Skeletal muscle satellite cell (primary cell): ENCODE data around the gene CBR1. TPM values are rescaled to one million over a fixed set of nuclear protein-coding genes. Genes with fewer than 3 reads are reported as not detected.

Experiments used
- H3K27me3 ChIP-seq: 2 replicates; pipeline ENCODE4 v1.7.0; 2013; ENCODE audit warnings: low read length; ENCODE audit not compliant: control insufficient read depth, insufficient read depth
- H3K36me3 ChIP-seq: 2 replicates; pipeline ENCODE4 v1.7.0; 2013; ENCODE audit warnings: mild to moderate bottlenecking, control low read depth, low read length; ENCODE audit not compliant: insufficient read depth
- H3K4me1 ChIP-seq: 2 replicates; pipeline ENCODE4 v1.7.0; 2013; ENCODE audit warnings: low read length; ENCODE audit not compliant: control insufficient read depth, insufficient read depth
- H3K4me2 ChIP-seq: 2 replicates; pipeline ENCODE4 v1.7.0; 2013; ENCODE audit warnings: mild to moderate bottlenecking, low read length
- H3K4me3 ChIP-seq: 2 replicates; pipeline ENCODE4 v1.7.0; 2013; ENCODE audit warnings: low read length
- H3K9ac ChIP-seq: 2 replicates; pipeline ENCODE4 v1.7.0; 2013; ENCODE audit warnings: mild to moderate bottlenecking, low read depth, low read length, moderate library complexity
- H3K9me3 ChIP-seq: replicated peaks from 2 replicates; pipeline ENCODE4 v1.7.0; 2013; ENCODE audit warnings: mild to moderate bottlenecking, control low read depth, low read length
- small RNA-seq: library from RNA; depleted of rRNA; stranded (forward); fragments of <200 nt; gene quantifications from one replicate; pipeline ENCODE3, GENCODE V24; 2012

CBR1 gene

DNA sequence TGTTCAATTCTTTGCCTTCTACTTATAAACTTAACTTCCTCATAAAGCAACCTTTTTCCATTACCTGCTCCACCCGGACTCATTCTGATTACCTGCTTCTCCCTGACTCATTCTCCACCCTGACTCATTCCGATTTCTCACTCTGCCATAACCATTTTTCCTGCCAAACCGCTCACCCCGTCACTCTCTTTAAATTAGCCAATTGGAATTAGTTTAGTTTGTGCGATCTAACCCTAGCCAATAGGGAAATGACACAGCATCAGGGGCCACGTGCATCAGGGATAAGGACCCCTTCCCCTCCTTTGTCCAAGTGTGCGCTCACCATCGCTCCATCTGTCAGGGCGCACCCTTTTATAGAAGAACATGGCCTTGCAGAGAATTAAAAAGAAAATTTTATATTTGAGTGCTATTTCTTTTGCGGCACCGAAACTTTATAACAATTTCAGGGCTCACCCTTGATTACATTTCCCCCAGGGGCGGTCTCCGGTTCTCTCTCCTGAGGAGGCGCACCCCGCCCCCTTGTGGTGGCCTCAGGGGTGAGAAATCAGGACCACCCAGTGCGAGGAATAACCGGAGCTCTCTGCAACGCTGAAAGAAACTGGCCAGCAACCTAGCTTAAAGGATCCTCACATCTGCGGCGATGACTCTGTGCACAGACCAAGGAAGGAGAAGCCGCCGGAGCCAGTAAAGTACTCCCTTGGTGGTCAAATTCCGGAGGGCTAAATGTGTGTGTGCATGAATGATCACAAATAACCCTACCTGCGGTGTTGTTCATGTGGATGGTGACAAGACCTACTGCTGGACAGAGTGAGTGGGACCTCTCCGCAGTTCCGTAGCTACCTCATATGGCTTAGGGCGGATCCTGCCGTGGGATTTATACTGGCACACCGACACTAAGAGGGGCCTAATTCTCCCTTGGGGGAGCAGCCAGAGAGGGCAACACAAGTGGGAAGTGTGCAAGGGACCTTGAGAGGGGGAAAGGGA lies 34.8 kb downstream of the CBR1 start:
- H3K4me3 ChIP-seq, result peak overlapping the region; percentile 34
- no peaks in the 10 kb centered on the region for H3K36me3 ChIP-seq
- H3K27me3 ChIP-seq, result peaks cover 67% of the 10 kb centered on the region
- H3K9ac ChIP-seq, result no peak overlapping the region
- no peaks in the 10 kb centered on the region for H3K9me3 ChIP-seq
- no peaks in the 10 kb centered on the region for H3K4me1 ChIP-seq
- H3K4me2 ChIP-seq, result peak overlapping the region; percentile 24

DNA sequence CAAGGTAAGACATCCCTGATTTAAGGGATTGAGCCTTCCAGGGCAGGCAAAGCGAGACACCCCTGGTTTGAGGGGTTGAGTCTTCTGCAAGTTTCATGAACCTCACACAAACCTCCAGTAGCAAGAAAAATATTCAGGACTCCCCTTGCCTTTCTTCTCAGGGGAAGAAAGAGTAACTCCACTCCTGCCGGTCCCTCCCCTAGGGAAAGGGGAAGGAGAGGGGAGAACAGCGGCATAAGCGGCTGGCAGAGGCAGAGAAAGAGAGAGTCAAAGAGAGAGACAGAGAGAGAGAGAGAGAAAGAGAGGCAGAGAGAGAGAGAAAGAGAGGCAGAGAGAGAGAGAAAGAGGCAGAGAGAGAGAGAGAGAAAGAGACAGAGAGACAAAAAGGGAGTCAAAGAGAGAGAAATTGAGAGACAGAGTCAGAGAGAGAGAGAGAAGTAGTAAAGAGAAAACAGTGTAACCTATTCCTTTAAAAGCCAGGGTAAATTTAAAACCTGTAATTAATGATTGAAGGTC lies 35.6 kb downstream of the CBR1 start:
- Histone ChIP-seq H3K36me3 (no peaks in the 10 kb centered on the region), H3K27me3 (peaks cover 71% of the 10 kb centered on the region), H3K9me3 (no peaks in the 10 kb centered on the region), H3K9ac (no peak overlapping the region), H3K4me3 (no peak overlapping the region), H3K4me1 (no peaks in the 10 kb centered on the region), H3K4me2 (no peak overlapping the region)

DNA sequence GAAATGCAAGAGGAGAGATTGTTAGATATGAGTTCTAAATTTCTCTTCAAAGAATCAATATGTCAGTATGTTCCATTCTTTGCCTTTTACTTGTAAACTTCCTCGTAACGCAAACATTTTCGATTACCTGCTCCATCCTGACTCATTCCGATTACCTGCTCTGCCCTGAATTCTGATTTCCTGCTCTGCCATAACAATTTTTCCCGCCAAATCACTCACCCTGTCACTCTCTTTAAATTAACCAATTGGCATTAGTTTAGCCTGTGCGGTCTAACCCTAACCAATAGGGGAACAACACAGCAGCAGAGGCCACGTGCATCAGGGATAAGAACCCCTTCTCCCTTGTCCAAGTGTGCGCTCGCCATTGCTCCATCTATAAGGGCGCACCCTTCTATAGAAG lies 40.0 kb downstream of the CBR1 start:
- peaks cover 8% of the 10 kb centered on the region for H3K4me1 ChIP-seq
- H3K9ac ChIP-seq, result no peak overlapping the region
- no peak overlapping the region for H3K4me2 ChIP-seq
- H3K9me3 ChIP-seq, result no peaks in the 10 kb centered on the region
- H3K36me3 ChIP-seq, result no peaks in the 10 kb centered on the region
- no peak overlapping the region for H3K4me3 ChIP-seq
- H3K27me3 ChIP-seq, result peaks cover 45% of the 10 kb centered on the region

DNA sequence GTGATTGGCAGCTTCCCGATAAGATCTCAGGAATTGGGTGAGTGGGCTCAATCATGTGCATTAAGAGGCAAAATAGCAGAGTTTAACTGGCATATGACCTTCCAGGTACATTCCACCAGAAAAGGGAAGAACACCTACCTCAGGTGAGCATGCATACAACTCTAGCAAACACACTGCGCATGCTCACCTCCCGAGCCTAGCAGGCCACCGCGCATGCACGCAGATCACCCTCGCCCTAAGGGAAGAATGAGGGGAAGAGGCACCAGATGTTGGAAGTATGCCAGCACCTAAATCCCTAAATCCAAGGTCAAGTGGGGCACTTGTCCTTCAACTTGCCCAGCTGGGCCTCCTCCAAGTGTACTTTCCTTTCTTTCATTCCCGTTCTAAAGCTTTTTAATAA lies 41.4 kb downstream of the CBR1 start:
- Histone ChIP-seq H3K4me1 (peaks cover 8% of the 10 kb centered on the region), H3K36me3 (no peaks in the 10 kb centered on the region), H3K4me3 (no peak overlapping the region), H3K4me2 (no peak overlapping the region), H3K27me3 (peaks cover 31% of the 10 kb centered on the region), H3K9ac (no peak overlapping the region), H3K9me3 (no peaks in the 10 kb centered on the region)

DNA sequence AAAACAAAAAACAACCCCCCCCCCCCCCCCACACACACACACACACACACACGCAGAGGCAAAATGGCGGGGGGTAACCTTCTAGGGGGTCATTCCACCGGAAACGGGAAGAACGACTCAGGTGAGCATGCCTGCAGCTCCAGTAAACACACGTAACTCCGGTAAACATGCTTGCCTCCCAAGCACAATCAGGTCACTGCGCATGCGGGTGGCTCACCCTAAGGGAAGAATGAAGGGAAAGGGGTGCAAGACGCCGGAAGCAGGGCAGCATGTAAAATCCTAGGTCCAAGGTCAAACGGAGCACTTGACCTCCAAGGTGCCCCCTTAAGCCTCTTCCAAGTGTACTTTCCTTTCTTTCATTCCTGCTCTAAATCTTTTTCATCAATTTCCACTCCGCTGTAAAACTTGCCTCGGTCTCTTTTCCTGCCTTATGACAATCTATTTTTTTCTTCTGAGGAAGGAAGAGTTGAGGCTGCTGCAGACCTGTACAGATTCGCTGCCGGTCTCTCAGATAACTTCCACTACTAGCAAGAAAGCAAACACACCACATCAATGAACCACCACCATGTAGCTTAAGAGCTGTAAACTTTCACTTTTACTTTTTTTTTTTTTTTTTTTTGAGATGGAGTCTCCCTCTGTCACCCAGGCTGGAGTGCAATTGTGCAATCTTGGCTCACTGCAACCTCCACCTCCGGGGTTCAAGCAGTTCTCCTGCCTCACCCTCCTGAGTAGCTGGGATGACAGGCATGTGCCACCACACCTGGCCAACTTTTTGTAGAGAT lies 44.0 kb downstream of the CBR1 start:
- H3K4me1 ChIP-seq, result peaks cover 8% of the 10 kb centered on the region
- H3K9me3 ChIP-seq, result peaks cover 4% of the 10 kb centered on the region
- H3K36me3 ChIP-seq, result no peaks in the 10 kb centered on the region
- no peak overlapping the region for H3K9ac ChIP-seq
- H3K4me2 ChIP-seq, result no peak overlapping the region
- peaks cover 15% of the 10 kb centered on the region for H3K27me3 ChIP-seq
- H3K4me3 ChIP-seq, result no peak overlapping the region

DNA sequence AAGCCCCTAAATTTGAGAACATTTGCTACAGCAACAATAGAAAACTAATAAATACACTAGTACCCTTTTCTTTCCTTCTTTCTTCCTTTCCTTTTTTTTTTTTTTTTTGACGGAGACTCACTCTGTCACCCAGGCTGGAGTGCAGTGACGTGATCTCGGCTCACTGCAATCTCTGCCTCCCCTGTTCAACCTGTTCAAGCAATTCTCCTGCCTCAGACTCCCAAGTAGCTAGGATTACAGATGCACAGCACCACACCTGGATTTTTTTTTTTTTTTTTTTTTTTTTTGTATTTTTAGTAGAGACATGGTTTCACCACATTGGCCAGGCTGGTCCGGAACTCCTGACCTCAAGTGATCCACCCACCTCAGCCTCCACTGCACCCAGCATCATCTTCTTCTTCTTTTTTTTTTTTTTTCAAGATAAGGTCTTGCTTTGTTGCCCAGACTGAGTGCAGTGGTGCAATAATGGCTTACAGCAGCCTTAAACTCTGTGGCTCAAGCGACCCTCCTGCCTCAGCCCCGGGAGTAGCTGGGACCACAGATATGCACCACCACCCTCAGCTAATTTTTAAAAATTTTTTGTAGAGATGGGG lies 45.4 kb downstream of the CBR1 start:
- Histone ChIP-seq H3K27me3 (peaks cover 5% of the 10 kb centered on the region), H3K9me3 (peaks cover 4% of the 10 kb centered on the region), H3K4me3 (no peak overlapping the region), H3K36me3 (no peaks in the 10 kb centered on the region), H3K4me2 (no peak overlapping the region), H3K9ac (no peak overlapping the region), H3K4me1 (peaks cover 8% of the 10 kb centered on the region)

DNA sequence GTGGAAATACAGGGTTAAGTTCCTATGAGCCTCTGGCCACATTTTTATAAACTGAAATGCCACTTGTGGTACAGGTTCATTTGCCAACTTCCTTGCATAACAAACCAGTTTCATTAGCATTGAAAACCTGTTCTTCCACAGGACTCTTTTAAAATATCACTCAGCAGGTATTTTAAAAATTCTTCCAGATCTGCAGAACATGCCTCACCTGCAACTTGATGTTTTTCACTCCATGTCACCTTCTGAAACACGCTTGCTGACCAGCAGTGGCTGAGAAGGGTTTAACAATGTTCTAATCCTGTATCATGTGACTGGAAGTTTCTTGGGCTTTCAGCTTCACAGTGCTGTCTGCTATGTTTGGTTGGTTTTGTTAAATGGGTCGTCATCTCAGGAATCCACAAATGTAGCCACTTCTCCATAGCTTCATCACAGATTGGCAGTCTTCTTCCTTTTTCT lies 47.5 kb downstream of the CBR1 start:
- no peaks in the 10 kb centered on the region for H3K36me3 ChIP-seq
- no peaks in the 10 kb centered on the region for H3K27me3 ChIP-seq
- peaks cover 4% of the 10 kb centered on the region for H3K9me3 ChIP-seq
- peaks cover 8% of the 10 kb centered on the region for H3K4me1 ChIP-seq
- no peak overlapping the region for H3K4me3 ChIP-seq
- no peak overlapping the region for H3K4me2 ChIP-seq
- no peak overlapping the region for H3K9ac ChIP-seq

DNA sequence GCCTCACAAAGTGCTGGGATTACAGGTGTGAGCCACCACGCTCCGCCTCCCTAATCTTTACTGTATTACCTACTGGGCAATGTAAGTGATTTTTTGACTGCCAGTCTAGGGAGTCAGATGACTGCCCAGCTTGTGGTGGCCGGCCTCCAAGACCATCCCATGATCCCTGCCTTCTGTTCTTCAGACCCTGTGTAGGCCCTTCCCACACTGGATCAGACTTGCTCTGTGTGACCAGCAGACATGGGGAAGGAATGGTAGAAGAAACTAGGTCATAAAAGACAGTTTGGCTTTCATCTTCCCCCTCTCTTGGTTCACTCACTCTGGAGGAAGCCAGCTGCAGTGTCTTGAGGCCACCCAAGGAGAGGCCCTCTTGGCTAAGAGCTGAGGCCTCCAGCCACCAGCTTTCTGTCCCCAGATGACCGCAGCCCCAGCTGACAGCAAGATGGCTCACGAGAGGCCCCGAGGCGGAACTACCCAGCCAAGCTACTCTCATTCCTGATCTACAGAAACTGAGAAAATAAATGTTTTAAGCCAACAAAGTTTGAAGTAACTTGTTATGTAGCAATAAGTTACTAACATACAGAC lies 50.6 kb downstream of the CBR1 start:
- H3K9ac ChIP-seq, result no peak overlapping the region
- no peak overlapping the region for H3K4me2 ChIP-seq
- no peaks in the 10 kb centered on the region for H3K27me3 ChIP-seq
- H3K4me1 ChIP-seq, result no peaks in the 10 kb centered on the region
- no peaks in the 10 kb centered on the region for H3K36me3 ChIP-seq
- no peak overlapping the region for H3K4me3 ChIP-seq
- peaks cover 4% of the 10 kb centered on the region for H3K9me3 ChIP-seq

Small RNAs within 50 kb of the gene (small RNA-seq; reads per million reads assigned to genes)
- not detected for gene RNU6-992P
